ENCODE results near the gene PNMA6F. TPM values are rescaled to one million over a fixed set of nuclear protein-coding genes. Genes with fewer than 3 reads are reported as not detected.

PNMA6F gene
- total and polyA plus RNA-seq, 7 donors = not detected

DNA sequence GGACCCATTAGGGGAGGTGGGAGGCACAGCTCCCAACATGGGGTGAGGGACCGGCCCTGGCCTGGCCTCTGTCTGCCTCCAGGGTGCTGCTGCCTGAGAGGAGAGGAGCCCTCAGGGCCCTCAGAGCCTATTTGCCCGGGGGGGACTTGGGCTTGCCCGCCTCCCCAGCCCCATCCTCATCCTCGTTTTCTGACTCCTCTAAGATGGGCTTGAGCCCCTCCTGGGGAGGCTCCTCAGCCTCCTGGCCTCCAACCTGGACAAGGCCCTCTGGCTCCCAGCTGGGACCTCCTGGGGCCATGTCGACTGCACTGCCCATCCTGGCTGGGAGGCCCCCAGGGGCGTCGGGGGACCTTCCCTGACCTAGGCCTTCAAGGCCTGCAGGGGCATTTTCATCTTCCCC lies 2.8 kb downstream of the PNMA6F start:
- Histone ChIP-seq H3K4me3 (no peak overlapping the region), H3K4me1 (no peaks in the 10 kb centered on the region), H3K27me3 (ENCODE audit: insufficient read depth in 3 of 3, low read length in 2 of 3) (peaks cover 0 to 12% (median 2%) of the 10 kb centered on the region in 3 donors), H3K9me3 (peaks cover 6% of the 10 kb centered on the region), H3K36me3 (ENCODE audit: insufficient read depth in 1 of 2, low read depth in 1 of 2) (no peaks in the 10 kb centered on the region), H3K27ac (no peak overlapping the region)
- no peak for ATAC-seq
- DNase-seq = no peak
- intact Hi-C loops (cut with DNase I) = no loop called here
- whole genome bisulfite sequencing, 3 donors = 58 to 94% (median 84%) methylated on average over 3 to 7 of the region's 7 CpGs
- TF ChIP-seq, protein P1, sequence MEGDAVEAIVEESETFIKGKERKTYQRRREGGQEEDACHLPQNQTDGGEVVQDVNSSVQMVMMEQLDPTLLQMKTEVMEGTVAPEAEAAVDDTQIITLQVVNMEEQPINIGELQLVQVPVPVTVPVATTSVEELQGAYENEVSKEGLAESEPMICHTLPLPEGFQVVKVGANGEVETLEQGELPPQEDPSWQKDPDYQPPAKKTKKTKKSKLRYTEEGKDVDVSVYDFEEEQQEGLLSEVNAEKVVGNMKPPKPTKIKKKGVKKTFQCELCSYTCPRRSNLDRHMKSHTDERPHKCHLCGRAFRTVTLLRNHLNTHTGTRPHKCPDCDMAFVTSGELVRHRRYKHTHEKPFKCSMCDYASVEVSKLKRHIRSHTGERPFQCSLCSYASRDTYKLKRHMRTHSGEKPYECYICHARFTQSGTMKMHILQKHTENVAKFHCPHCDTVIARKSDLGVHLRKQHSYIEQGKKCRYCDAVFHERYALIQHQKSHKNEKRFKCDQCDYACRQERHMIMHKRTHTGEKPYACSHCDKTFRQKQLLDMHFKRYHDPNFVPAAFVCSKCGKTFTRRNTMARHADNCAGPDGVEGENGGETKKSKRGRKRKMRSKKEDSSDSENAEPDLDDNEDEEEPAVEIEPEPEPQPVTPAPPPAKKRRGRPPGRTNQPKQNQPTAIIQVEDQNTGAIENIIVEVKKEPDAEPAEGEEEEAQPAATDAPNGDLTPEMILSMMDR (IDR thresholded peaks at IDR 0.05) = no peak

DNA sequence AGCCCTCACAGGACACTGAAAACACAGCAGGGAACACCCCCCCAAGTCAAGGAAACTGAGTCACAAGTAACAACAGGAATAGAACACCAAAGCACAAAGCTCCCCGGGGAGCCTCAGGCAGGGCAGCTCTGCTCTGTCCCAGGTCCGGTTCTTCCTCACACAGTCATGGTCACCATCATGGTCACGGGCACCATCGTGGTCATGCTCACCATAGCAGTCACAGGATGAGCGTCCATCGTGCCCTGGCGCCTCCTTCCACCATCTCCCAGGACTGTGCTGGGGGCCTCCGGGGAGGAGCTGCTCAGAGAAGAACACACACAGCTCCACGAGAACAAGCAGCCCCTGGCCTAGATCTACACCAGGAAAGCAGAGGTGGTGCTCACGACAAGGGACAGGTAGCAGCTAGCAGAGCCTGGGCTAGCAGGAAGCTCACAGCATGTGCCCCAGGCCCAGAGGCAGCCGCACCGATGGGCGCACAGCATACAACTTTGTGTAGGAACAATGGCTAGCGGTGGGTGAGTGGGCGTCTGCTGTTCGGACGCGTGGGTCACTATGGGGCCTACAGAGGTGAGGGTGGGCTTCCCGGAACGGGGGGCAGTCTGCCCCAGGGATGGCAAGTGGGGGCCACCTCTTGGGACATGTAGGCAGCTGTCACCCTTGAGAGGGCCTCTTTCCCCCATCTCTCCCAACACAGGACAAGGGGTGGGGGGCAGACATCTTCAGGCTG lies 3.4 kb downstream of the PNMA6F start:
- Histone ChIP-seq H3K27me3 (ENCODE audit: insufficient read depth in 3 of 3, low read length in 2 of 3) (peaks cover 0 to 8% (median 2%) of the 10 kb centered on the region in 3 donors), H3K9me3 (peaks cover 2% of the 10 kb centered on the region), H3K4me3 (no peak overlapping the region), H3K36me3 (ENCODE audit: insufficient read depth in 1 of 2, low read depth in 1 of 2) (no peaks in the 10 kb centered on the region), H3K27ac (no peak overlapping the region), H3K4me1 (no peaks in the 10 kb centered on the region)
- ATAC-seq = no peak
- intact Hi-C loops (cut with DNase I) = no loop called here
- TF ChIP-seq, protein P1 (IDR thresholded peaks at IDR 0.05) = no peak
- DNase-seq = no peak
- WGBS, 3 donors = 89 to 95% (median 94%) methylated on average over 17 to 20 of the region's 20 CpGs

DNA sequence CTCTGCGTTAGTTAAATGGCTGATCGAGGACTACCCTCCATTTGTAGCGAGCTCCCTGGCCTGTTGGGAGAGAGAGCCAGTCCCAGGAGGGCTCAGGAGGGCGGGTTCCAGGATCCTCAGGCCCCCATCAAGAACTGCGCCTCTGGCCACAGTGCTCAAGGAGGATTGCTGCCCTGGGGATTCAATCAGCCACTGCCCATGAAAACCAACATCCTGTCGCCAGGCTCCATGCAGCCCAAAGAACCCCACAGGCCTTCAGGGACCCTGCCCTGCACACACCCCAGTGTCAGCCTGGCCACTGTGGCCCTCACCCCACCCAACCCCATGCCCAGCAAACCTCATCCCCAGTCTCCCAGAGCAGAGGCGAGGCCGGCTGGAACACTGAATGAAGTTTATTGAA lies 4.3 kb downstream of the PNMA6F start:
- Histone ChIP-seq H3K4me3 (no peak overlapping the region), H3K27me3 (ENCODE audit: insufficient read depth in 3 of 3, low read length in 2 of 3) (peaks cover 0 to 7% (median 2%) of the 10 kb centered on the region in 3 donors), H3K36me3 (ENCODE audit: insufficient read depth in 1 of 2, low read depth in 1 of 2) (no peaks in the 10 kb centered on the region), H3K27ac (no peak overlapping the region), H3K9me3 (no peaks in the 10 kb centered on the region), H3K4me1 (no peaks in the 10 kb centered on the region)
- ATAC-seq = no peak
- no peak for DNase-seq
- WGBS, 3 donors = 84 to 91% (median 87%) methylated on average over 8 of the region's 8 CpGs
- TF ChIP-seq, protein P1 (IDR thresholded peaks at IDR 0.05) = no peak
- intact Hi-C loops (cut with DNase I) = no loop called here

DNA sequence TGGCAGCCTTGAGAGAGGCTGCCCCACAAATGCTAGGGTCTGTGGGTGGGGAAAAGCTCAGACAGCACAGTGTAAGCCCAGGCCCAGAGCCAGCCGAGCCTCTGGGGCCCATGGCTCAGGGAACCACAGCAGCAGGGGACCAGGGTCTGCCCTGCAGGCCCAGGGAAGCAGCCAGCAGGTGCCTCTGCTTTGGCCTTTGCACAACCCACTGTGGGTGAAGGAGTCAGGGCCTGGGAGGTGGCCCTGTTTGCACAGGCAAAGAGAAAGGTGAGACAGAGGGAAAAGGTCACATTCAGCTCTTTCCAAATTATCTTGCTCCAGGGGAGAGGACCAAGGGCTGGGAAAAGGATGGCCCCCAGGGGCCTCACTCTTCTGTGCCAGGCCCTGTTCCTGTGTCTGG lies 8.7 kb downstream of the PNMA6F start:
- no peak for DNase-seq
- 67 to 75% methylated on average over 1 of the region's 1 CpG; no CpG with 5 or more reads in 1 of the 3 donors for WGBS, 3 donors
- peaks cover 0 to 6% (median 0%) of the 10 kb centered on the region in 3 donors for H3K27me3 ChIP-seq (ENCODE audit: insufficient read depth in 3 of 3, low read length in 2 of 3)
- intact Hi-C loops (cut with DNase I) = no loop called here
- no peaks in the 10 kb centered on the region for H3K9me3 ChIP-seq
- no peak overlapping the region for H3K4me3 ChIP-seq
- ATAC-seq = no peak
- H3K4me1 ChIP-seq = no peaks in the 10 kb centered on the region
- no peaks in the 10 kb centered on the region for H3K36me3 ChIP-seq (ENCODE audit: insufficient read depth in 1 of 2, low read depth in 1 of 2)
- no peak overlapping the region for H3K27ac ChIP-seq
- TF ChIP-seq, protein P1 (IDR thresholded peaks at IDR 0.05) = no peak

DNA sequence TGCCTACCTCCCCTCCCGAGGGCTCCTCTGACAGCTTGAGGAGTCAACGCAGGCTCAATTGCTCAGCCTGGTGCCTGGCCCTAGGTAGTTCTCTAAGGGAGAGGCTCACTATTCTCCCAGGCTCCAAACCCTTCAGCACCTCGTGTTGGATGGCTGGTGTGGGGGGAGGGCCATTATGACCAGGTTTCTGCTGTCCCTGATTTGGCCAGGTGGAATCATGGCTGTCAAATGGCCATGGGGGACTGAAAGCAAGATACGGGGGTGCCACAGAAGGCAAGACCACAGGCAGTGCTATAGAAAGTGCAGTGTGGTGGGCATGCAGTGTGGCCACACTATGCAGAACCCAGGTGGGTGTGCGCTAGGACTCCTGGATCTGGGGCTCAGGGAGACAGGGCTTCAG lies 9.5 kb downstream of the PNMA6F start:
- no peak for DNase-seq
- 79 to 91% (median 84%) methylated on average over 4 to 5 of the region's 5 CpGs for WGBS, 3 donors
- intact Hi-C loops (cut with DNase I) = no loop called here

More for the DNA sequence above, 9.5 kb downstream of the PNMA6F start:
- Histone ChIP-seq H3K27ac (no peak overlapping the region), H3K27me3 (ENCODE audit: insufficient read depth in 3 of 3, low read length in 2 of 3) (peaks cover 0 to 8% (median 0%) of the 10 kb centered on the region in 3 donors), H3K4me1 (no peaks in the 10 kb centered on the region), H3K9me3 (no peaks in the 10 kb centered on the region), H3K36me3 (ENCODE audit: insufficient read depth in 1 of 2, low read depth in 1 of 2) (no peaks in the 10 kb centered on the region), H3K4me3 (no peak overlapping the region)
- TF ChIP-seq, protein P1 (IDR thresholded peaks at IDR 0.05) = no peak
- no peak for ATAC-seq

Data from psoas muscle (tissue), 8 donors.